Measurements from ENCODE around the gene GADL1.

DNA sequence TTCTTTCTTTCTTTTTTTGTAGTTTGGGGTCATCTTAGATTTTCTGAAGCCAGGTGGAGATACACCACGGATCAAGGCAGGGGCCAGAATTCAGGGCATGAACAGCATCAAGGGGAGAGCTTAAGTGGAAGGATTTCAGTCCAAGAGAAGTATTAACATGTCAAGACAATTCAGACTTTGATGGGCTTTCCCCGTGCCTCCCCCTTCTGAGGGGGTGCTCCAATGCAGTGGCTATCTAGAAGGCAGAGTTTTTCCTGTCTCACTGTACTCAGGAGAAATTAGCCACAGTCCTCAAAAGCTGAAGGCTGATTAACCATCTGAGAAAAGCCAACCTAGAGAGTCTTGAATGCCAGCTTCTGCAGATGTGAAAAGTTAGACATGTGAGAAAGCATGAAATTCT is 160.8 kb downstream of the GADL1 start:
- TF ChIP-seq, protein P1, sequence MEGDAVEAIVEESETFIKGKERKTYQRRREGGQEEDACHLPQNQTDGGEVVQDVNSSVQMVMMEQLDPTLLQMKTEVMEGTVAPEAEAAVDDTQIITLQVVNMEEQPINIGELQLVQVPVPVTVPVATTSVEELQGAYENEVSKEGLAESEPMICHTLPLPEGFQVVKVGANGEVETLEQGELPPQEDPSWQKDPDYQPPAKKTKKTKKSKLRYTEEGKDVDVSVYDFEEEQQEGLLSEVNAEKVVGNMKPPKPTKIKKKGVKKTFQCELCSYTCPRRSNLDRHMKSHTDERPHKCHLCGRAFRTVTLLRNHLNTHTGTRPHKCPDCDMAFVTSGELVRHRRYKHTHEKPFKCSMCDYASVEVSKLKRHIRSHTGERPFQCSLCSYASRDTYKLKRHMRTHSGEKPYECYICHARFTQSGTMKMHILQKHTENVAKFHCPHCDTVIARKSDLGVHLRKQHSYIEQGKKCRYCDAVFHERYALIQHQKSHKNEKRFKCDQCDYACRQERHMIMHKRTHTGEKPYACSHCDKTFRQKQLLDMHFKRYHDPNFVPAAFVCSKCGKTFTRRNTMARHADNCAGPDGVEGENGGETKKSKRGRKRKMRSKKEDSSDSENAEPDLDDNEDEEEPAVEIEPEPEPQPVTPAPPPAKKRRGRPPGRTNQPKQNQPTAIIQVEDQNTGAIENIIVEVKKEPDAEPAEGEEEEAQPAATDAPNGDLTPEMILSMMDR (IDR thresholded peaks at IDR 0.05; ENCODE audit: insufficient read depth, low read length), result no peak
- no peak for TF ChIP-seq REST (IDR thresholded peaks at IDR 0.05; ENCODE audit: insufficient replicate concordance, low read depth)

All from HL-60 (cell line).